GM19372 (cell line): ENCODE results near the gene FLCN.

ENCODE experiments used
- ATAC-seq: cut with Tn5 transposase; IDR thresholded peaks from one replicate; pipeline ENCODE4 v1.9.1; 2021; ENCODE audit warnings: mild to moderate bottlenecking, low read depth, moderate library complexity; ENCODE audit not compliant: unreplicated experiment

Gene FLCN

DNA sequence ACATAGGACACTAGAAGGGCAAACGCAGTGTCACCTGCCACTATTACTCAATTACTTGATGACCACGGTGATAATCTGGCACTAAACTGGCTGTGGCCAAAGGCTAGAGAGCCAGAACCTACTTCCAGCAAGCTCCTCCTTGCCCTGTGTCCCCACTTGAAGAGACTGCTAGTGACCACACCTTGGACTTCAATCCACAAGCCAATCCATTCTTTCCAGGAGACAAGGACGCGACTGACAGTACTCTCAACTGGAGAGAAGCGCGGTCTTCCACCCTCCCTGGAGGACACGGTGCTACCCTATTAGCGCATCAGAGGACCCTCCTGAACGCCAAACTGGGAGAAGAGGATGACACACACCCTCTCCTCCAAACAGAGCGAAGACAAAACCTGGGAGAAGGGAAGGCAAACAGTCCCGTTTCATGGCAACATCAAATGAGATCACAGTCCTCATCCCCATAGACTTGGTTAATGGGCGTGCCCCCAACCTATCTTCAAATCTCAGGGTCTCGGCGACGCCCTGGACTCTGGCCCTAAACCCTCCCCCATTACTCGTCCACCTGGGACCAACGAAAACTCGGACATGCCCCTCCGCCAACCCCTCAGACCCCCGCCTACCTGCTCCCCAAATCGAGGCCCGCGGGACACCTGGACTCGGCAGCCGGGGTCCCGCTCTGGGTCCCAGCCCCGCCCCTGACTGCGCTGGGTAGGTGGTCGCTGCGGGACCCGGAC is 508 bp downstream of the FLCN start:
- peak; percentile 20 for ATAC-seq

DNA sequence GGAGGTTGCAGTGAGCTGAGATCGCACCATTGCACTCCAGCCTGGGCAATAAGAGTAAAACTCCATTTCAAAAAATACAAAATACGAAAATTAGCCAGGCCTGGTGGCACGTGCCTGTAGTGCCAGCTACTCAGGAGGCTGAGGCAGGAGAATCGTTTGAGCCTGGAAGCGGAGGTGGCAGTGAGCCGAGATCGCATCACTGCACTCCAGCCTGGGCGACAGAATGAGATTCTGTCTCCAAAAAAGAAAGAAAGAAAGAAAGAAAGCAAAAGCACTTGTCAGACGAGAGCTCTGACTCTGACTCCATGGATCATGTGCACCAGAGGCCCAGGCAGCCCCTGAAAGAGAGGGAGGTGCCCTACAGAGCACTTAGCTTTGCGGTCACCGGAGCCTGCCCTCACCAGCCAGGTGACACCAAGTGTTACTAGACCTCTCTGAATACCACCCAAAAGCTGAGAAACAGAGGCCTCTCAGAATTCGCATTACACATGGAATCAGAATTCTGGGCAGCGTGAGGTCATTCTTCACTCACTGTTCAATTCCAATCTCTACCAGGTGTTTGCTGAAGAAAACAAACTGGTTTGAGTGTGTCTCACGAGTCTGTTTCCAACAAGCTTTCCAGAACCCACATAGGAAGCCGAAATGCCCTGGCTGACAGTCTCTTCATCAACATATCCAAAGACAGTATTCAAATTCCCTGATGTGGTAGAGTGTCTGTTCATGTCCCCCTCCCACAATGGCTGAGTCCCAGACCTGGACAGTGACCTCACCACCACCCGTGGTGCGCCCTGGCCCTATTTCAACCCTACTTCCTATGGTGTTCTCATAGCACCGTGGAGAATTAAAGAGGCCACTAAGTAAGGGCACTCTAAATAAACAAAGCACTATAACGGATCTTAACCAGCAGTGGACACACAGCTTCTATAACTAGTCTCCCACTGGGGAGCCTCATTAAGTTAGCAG is 1.5 kb downstream of the FLCN start:
- no peak for ATAC-seq

DNA sequence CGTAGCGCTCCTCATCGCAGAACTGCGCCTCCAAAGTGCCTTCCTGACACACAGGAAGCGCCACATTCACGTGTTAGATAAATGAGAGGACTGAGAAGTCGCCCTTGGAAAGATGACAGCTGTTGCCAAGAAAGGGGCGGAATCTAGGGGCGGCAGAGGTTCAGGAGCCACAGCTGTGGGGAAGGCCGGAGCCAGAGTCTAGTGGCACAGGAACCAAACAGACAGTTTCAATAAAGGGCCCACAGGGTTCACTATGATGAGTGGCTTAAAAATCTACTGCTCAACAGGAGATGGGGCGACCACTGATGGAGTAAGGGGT is 4.7 kb downstream of the FLCN start:
- no peak for ATAC-seq

DNA sequence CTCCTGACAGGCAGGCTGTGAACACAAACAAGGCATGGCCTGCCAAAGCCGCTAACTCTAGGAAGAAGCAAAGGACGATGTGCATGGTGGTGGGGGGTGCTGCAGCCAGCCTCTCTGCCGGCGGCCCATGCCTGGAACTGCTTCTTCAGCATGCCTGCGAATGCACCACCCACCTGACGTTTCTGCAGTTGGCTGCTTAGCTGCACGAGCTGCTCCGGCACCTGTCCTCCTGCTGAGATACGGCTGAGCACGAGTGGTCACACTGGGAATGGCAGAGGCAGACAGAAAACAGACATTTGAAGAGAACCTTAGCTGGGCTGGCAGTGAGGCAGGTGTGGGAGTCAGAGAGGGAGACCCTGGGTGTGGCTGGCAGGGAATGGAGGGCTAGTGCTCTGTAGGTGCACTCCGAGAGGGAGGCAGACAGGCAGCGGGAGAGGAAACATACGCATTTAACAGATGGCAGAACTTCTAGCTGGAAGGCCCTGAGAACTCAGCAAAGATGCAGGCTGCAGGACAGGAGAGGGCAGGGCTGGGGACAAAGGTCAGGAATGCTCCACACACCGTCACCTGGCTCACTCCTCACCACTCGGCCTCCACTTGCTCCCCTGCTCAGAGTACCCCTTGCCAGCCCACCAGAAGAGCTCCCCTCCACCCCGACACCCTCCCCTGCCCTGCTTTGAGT is 5.2 kb downstream of the FLCN start:
- no peak for ATAC-seq

DNA sequence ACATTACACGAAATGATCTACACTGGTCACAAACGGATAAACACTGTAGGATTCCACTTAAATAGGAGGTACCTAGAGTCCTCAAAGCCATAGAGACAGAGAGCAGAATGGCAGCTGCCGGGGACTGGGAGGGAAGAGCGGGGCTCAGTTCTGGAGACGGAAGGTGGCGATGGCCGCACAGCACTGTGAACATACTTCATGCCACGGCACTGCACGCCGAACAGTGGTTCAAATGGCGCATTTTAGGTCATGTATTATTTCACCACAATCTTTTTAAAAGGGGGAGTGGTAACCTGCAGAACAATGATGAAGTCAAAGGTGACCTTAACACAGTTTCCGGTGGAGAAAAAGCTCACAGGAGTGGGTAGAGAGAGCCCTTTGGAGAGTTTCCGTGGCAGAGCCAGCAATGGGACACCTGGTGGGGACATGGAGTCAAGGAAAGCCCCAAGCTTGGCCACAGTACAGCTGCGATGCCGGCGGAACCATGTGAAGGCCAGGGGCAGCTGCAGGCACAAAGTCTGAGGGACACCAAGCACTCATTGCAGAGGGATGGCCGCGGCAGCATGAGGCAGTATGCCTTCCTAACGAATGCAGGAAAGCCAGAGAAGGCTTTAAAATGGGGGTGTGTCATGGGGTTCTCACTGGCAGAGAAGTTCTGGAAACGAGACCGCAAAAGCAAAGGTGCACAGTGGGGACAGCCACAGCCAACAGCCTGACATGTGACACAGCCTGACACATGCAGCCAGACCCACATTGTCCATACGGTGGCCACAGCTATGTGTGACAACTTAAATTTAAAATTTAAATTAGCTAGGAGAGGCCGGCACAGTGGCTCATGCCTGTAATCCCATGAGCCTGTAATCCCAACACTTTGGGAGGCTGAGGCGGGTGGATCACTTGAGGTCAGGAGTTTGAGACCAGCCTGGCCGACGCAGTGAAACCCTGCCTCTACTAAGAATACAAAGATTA is 7.3 kb downstream of the FLCN start:
- ATAC-seq, result no peak

DNA sequence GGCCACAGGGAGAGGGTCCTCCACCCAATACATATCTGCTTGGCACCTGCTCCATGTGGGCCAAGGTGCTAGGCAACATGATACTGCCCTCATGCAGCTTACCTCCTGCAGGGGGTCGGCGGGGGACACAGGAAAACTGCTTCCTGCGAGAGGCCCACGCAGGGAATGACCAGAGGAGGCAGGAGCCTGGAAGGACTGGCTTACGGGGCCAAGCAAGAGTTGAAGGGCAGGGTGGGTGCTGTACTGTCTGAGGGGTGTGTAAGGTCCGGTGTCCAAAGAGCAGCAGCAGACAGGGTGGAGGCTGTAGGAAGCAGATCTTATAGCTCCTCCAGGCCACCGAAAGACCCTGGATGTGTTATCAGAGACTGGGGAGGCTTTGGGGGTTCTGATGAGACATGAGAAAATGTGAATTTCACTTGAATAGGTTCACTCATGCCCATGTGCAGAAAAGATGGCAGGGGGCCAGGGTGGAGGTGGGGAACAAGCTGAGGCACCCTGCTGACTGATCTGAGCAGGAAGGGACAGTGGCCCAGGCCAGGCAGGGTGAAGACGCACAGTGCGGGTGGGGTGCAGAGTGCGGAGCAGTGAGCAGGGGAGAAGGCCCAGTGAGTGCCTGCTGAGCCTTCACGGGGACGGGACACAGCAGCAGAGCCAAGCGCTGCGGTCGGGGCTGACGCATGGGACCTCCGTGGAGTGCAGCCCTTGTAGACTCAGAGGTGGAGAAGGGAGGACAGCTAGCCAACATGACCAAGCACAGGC is 8.3 kb downstream of the FLCN start:
- ATAC-seq, result no peak

DNA sequence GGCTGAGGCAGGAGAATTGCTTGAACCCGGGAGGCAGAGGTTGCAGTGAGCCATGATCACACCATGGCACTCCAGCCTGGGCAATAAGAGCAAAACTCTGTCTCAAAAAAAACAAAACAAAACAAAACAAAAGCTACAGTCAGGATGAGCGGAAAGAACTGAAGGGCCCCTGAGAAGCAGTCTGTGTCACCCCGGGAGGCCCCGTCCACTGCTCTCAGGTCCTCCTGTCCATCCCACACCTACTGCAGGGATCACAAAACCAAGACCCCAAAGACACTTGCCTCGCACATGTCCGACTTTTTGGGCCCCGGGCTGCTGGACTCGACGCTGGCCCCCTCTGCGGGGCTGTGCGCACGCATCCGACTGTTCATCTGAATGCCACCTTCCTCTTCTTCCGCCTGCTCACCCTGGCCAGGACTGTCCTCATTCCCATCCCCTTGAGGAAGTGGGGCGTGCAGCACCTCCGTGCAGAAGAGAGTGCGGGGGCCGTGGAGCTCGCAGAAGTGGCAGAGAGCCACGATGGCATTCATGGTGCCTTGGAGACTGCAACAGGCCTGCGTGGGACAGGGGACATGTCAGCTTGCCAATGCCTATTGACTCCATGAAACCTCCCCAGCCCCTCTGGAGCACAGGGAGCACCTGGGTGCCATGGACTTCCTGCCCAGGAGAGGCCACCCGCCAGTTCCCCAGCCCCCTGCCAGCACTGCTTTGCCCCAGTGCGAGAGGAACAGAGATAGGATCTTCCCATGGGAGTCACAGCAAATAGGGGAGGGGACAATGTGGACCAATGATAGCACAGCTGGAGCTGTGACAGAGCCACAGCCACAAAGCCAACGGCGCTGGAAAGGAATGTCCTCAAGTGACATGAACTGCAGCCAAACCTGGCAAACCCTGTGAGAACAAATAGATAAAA is 9.1 kb downstream of the FLCN start:
- no peak for ATAC-seq

DNA sequence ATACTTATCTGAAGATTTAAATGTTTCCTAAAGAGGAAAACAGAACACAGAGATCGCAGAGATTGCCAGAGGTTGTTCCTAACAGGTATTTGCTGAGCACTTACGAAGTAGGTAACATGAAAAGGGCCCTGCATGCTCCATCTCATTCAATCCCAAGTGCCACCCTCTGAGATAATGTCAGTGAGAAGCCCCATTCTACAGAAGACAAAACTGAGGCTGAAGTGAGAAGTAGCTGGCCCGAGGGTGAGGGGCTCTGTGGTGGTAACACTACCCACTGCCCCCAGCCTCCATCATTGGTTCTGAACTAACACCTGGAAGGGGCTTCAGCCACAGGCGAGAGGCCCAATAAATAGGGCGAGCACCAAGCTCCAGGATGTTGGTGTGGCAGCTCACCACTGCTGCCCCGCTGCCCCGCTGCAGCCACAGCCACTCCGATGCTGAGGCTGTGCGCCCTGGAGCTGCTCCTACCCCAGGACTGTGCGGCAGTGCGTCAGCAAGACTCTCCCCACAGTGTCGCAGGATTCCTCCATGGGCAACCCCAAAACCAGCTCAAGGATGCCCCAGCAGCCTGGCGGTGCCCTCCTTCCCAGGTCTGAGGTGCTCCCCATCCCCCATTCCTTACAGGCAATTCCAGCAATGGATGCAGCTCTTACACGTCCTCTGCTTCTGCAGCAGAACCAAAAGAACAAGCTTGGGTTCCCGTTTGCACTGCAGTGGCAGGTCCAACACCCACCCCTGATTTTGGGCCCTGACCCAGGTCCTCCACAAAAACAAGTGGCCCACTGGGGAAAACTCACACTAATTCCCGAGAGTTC is 10.3 kb downstream of the FLCN start:
- ATAC-seq, result no peak

DNA sequence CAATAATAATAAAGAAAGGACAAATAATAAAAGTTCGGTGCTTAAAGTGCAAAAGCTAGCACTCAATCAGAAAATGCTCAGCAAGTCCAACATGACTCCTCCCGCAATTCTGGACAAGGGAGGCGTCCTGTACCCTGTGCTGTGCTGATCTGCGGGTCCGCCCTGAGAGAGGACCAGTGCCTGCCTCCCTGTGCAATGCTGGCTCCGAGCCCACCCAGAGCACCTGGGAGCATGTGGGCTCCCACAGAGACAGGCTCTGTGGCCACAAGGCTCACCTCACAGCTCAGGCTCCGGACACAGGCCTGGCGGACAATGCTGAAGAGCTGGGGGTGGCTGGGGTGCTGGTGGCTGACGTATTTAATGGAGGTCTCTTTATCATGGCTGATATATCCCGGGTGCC is 11.1 kb downstream of the FLCN start:
- ATAC-seq, result no peak

DNA sequence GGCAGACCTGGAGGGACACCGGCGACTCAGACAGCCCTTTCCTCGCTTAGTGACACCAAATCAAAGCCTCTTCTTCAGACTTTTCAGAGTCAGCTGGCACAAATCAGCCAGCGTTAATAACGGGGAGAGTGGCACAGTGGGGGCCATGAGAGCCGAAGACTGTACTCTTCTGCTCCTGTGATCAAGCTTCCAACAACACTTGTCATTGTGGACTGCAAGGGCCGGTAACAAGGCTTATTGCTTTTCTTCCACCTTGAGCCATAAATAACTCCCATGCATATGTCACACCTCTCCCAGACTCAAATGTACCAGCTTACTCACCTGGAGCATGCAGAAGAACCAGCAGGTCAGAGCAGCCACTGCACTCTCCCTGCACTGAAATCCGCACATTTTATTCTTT is 12.8 kb downstream of the FLCN start:
- no peak for ATAC-seq

DNA sequence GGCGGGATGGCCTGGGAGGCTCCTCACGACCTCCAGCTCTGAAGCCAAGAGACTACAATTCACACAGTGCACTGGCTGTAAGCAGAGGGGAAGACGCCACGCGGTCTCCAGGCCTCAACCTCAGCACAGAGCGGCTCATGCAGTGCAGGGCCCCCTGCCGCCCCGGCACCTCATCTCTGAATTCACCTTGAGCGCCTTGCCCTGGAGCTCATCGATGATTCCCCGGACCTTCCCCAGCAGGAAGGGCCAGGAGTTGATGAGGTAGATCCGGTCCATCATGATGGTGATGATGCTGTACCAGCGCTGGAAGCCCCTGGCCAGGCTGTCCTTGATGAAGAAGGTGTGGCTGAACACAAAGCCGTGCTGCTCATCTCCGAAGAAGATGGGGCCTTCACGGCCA is 13.2 kb downstream of the FLCN start:
- no peak for ATAC-seq

DNA sequence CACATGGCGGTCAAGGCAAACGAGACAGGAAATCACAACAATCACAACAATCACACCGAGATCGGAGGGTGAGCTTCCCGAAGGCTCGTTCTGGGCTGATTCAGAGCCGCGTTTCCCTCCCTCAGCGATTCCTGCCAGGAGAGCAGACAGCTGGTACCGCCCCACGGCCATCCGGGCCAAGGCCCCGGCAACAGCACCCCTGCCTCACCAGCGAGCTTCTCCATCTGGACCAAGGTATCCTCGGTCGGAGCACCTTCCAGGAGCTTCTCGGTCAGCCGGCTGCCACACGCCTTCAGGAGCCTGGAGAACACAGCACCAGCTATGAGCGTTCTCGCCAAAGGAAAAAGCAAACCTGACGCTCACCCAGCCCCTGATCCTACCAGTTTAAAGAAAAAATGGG is 15.6 kb downstream of the FLCN start:
- ATAC-seq, result no peak

DNA sequence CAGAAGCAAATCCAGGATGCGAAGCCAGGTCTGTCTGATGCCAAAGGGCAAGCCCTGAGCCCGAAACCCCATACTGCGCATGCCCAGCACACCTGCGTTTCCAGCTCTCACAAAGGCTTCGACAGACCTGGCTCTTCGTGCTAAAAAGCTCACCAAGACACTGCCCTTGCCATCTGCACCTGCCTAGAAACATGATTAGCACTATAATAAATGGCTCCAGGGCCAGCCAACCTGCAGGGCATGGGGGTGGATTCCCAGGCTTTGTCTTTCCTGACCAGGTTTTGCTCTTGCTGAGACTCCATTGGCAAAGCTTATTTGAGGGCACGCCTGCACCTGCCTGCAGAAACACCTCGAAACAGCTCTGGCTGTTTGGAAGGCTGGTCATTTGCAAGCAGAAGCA is 16.4 kb downstream of the FLCN start:
- ATAC-seq, result no peak

DNA sequence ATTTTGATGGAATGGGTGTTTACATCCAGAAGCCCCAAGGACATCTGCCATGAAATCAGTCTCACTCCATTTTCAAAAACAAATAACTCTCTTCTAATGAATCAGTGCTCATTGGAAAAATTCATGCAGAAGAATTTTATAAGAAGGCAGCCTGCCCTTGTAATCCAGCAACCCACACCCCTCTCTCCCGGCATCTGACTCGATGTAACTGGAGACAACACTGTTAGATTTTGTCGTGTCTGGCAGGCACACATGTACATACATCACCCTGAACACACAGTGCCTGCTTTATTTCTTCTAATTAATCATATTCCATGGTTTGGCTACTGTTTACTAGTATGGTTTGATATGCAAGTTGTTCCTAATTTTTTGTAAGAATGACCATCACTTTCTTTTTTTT is 19.0 kb downstream of the FLCN start:
- no peak for ATAC-seq

DNA sequence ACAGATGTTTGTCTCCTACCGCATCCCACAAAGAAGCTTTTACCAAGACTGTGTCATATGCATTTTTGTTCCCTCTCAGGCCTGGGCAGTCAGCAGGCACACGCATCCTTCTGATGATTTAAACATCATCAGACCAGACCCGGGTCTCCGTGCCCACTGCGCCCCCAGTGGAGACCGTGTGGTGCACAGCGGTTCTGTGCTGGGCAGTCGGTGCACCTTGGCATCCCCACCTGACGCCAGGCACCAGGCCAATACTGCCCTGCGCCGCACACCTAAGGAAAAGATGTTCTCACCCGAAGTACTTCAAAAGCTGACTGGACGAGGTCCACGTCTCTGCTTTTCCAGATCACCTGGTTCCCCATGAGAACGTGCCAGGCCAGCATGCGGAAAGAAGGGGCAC is 20.2 kb downstream of the FLCN start:
- ATAC-seq, result no peak

DNA sequence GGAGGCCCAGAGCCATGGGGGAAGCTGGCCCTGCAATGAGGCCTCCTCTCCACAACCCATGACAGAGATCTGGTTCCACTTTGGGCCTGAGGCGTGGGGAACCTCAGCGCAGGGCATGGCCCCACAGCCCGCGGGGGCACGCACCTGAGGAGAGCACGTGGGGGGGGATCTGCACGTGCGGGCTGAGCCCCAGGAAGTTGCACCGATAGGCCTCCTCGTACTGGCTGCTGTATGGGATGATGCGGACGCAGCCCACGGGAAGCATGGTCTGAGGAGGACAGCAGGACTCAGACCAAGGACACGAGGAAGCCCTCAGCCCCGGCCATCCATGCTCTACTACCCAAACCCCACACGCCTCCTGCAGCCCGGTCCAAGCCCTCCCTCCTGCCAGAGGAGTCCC is 20.7 kb downstream of the FLCN start:
- ATAC-seq, result no peak

DNA sequence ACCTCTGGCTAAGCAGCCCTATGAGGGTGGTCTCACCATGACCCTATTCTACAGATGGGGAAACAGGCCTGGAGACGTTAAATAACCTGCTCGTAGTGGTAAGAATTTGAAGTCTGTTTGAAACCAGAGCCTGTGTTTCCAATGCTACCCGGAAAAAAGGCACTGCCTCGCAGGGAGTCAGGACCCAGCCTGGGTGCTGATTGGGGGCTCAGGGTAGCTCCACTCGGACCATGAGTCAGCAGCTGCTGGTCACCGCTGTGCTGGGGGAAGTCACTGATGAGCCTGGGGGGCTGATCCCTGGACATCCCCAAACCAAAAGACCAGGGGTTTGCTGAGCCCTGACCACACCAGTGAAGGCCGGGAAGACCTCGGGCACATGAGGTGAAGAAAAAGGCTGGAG is 21.4 kb downstream of the FLCN start:
- no peak for ATAC-seq
